ENCODE measurements around the gene NR5A2.

The NR5A2 gene

GRCh38 chr1:200150006-200150405 is 122.5 kb downstream of the NR5A2 start:
- TF ChIP-seq CTCF (IDR thresholded peaks at IDR 0.05): no peak
- intact Hi-C loops (cut with DNase I; ENCODE audit: low total_unique reads): no loop called here
- no peaks in the 10 kb centered on the region for H3K4me1 ChIP-seq
- no peak overlapping the region for H3K4me3 ChIP-seq
- no peak for DNase-seq
- H3K27me3 ChIP-seq: no peaks in the 10 kb centered on the region
- no peaks in the 10 kb centered on the region for H3K9me3 ChIP-seq
- no peaks in the 10 kb centered on the region for H3K36me3 ChIP-seq
- no peak overlapping the region for H3K27ac ChIP-seq

GRCh38 chr1:200150721-200151120 is 123.2 kb downstream of the NR5A2 start:
- Histone ChIP-seq H3K36me3 (no peaks in the 10 kb centered on the region), H3K27me3 (no peaks in the 10 kb centered on the region), H3K4me3 (no peak overlapping the region), H3K27ac (no peak overlapping the region), H3K9me3 (no peaks in the 10 kb centered on the region), H3K4me1 (no peaks in the 10 kb centered on the region)
- no peak for TF ChIP-seq CTCF (IDR thresholded peaks at IDR 0.05)
- intact Hi-C loops (cut with DNase I; ENCODE audit: low total_unique reads): no loop called here
- no peak for DNase-seq

- Histone ChIP-seq H3K27me3 (peaks cover 0 to 4% of the 10 kb centered on the region in 2 donors), H3K4me3 (no peak overlapping the region), H3K9me3 (no peaks in the 10 kb centered on the region), H3K36me3 (no peaks in the 10 kb centered on the region), H3K27ac (no peak overlapping the region), H3K4me1 (no peaks in the 10 kb centered on the region)
- TF ChIP-seq CTCF (IDR thresholded peaks at IDR 0.05): no peak
- no peak for DNase-seq
- intact Hi-C loops (cut with DNase I; ENCODE audit: low total_unique reads): no loop called here
Observed at GRCh38 chr1:200152336-200152735, 124.8 kb downstream of the NR5A2 start.

- H3K4me3 ChIP-seq: no peak overlapping the region
- intact Hi-C loops (cut with DNase I; ENCODE audit: low total_unique reads): no loop called here
- H3K4me1 ChIP-seq: no peaks in the 10 kb centered on the region
- H3K9me3 ChIP-seq: no peaks in the 10 kb centered on the region
- TF ChIP-seq CTCF (IDR thresholded peaks at IDR 0.05): no peak
- peaks cover 0 to 4% of the 10 kb centered on the region in 2 donors for H3K27me3 ChIP-seq
- no peak for DNase-seq
- no peak overlapping the region for H3K27ac ChIP-seq
- no peaks in the 10 kb centered on the region for H3K36me3 ChIP-seq
Observed at GRCh38 chr1:200153277-200154055, 126.0 kb downstream of the NR5A2 start.

GRCh38 chr1:200154069-200154767 is 126.7 kb downstream of the NR5A2 start:
- H3K9me3 ChIP-seq: no peaks in the 10 kb centered on the region
- no peaks in the 10 kb centered on the region for H3K4me1 ChIP-seq
- H3K36me3 ChIP-seq: no peaks in the 10 kb centered on the region
- H3K27me3 ChIP-seq: peaks cover 0 to 4% of the 10 kb centered on the region in 2 donors
- no peak for DNase-seq
- intact Hi-C loops (cut with DNase I; ENCODE audit: low total_unique reads): no loop called here
- no peak for TF ChIP-seq CTCF (IDR thresholded peaks at IDR 0.05)
- no peak overlapping the region for H3K27ac ChIP-seq
- no peak overlapping the region for H3K4me3 ChIP-seq

Measured in tibial artery (tissue), 4 donors.